ENCODE results near the gene MOXD1.

- no peak for TF ChIP-seq POLR2A (IDR thresholded peaks at IDR 0.05; ENCODE audit: control extremely low read depth in 1 of 2, low read depth in 2 of 2, low read length in 2 of 2)
- no peak for TF ChIP-seq ATF3 (IDR thresholded peaks at IDR 0.05; ENCODE audit: insufficient read depth, low read depth, low read length)
- TF ChIP-seq CBX8 (IDR thresholded peaks at IDR 0.05; ENCODE audit: borderline replicate concordance, low read depth, low read length), result no peak
- TF ChIP-seq POLR2AphosphoS5 (IDR thresholded peaks at IDR 0.05; ENCODE audit: low read depth, low read length), result no peak
These were observed 11.6 kb upstream of the MOXD1 start for GRCh38 chr6:132412656-132413498.
